B cell (primary cell): ENCODE results near the gene CDKAL1. TPM values are rescaled to one million over a fixed set of nuclear protein-coding genes. Genes with fewer than 3 reads are reported as not detected.

Source experiments
- ATAC-seq: fragments of 200-7000 bp; cut with Tn5 transposase; one replicate; pipeline ENCODE4 v1.10.0; 2021; ENCODE audit warnings: low read depth, mild to moderate bottlenecking, moderate number of reproducible peaks, moderate library complexity
- CTCF ChIA-PET: fragments of 350-600 bp; sonication (Branson Sonifier 250); formaldehyde crosslinking; loops from one replicate; lab custom pipeline; 2021; ENCODE audit warnings: antibody characterized with exemption, inconsistent platforms; lab: Charles Lee
- POLR2A ChIA-PET: fragments of 350-600 bp; sonication (Branson Sonifier 250); formaldehyde crosslinking; loops from one replicate; lab custom pipeline; 2021; ENCODE audit warnings: antibody characterized with exemption; lab: Charles Lee
- DNase-seq: peaks from one replicate; pipeline ENCODE4 v3.0.0; 2013
- H2AFZ ChIP-seq: 2 replicates; pipeline ENCODE4 v1.6.1; 2012; ENCODE audit warnings: mild to moderate bottlenecking, low read depth, low read length; ENCODE audit not compliant: insufficient read depth, poor library complexity, severe bottlenecking
- H3K27ac ChIP-seq, 2 donors: 1 replicate in 1 of 2; 2 replicates in 1 of 2; pipeline ENCODE4 v1.5.1; 2012 to 2013; ENCODE audit warnings: low read length in 2 of 2, mild to moderate bottlenecking in 2 of 2, moderate library complexity in 1 of 2
- H3K27me3 ChIP-seq, 4 experiments: fragments of 200-600 bp in 1 of 4; sonication (generic) in 1 of 4; replicated peaks in 1 of 4; 1 replicate in 2 of 4; 2 replicates in 2 of 4; pipeline versions ENCODE4 v1.6.1 to v1.7.0; 2013 to 2016; ENCODE audit warnings: low read length in 3 of 4, mild to moderate bottlenecking in 2 of 4, mixed read lengths in 1 of 4, moderate library complexity in 1 of 4; ENCODE audit not compliant: insufficient read depth in 4 of 4, control insufficient read depth in 3 of 4; ENCODE audit errors: control extremely low read depth in 1 of 4
- H3K36me3 ChIP-seq, 2 experiments: replicated peaks in 1 of 2; 1 replicate in 1 of 2; 2 replicates in 1 of 2; pipeline versions ENCODE4 v1.6.1 to v1.7.1; 2013; ENCODE audit warnings: low read length in 1 of 2; ENCODE audit not compliant: insufficient read depth in 2 of 2, control insufficient read depth in 1 of 2; ENCODE audit errors: control extremely low read depth in 1 of 2, extremely low read depth in 1 of 2
- H3K4me1 ChIP-seq, 2 donors: fragments of 200-600 bp in 1 of 2; sonication (generic) in 1 of 2; 1 replicate in 1 of 2; 2 replicates in 1 of 2; pipeline versions ENCODE4 v1.5.1 to v1.6.1; 2013 to 2017; ENCODE audit warnings: low read length in 2 of 2; ENCODE audit not compliant: control insufficient read depth in 2 of 2, insufficient read depth in 2 of 2
- H3K4me2 ChIP-seq: replicated peaks from 2 replicates; pipeline ENCODE3; 2012; ENCODE audit warnings: mild to moderate bottlenecking, low read depth, low read length; ENCODE audit not compliant: poor library complexity, severe bottlenecking
- H3K4me3 ChIP-seq, 5 experiments: fragments of 200-600 bp in 1 of 5; sonication (generic) in 1 of 5; 1 replicate in 3 of 5; 2 replicates in 2 of 5; pipeline versions ENCODE4 v1.5.1 to v1.7.0; 2011 to 2016; ENCODE audit warnings: low read length in 4 of 5, mild to moderate bottlenecking in 4 of 5, low read depth in 2 of 5, control low read depth in 1 of 5, moderate library complexity in 1 of 5; ENCODE audit not compliant: insufficient read depth in 1 of 5; ENCODE audit errors: control extremely low read depth in 1 of 5, extremely low read depth in 1 of 5
- H3K79me2 ChIP-seq: fragments of 200-600 bp; sonication (generic); one replicate; pipeline ENCODE4 v1.6.0; 2016; ENCODE audit warnings: low read length; ENCODE audit not compliant: control insufficient read depth, insufficient read depth
- H3K9ac ChIP-seq: fragments of 200-600 bp; sonication (generic); 2 replicates; pipeline ENCODE4 v1.6.1; 2017; ENCODE audit warnings: mild to moderate bottlenecking, low read length, moderate library complexity
- H3K9me3 ChIP-seq, 3 donors: one replicate each; pipeline versions ENCODE4 v1.6.1 to v1.7.1; 2013; ENCODE audit warnings: low read length in 2 of 3; ENCODE audit not compliant: control insufficient read depth in 2 of 3, insufficient read depth in 1 of 3; ENCODE audit errors: control extremely low read depth in 1 of 3
- H4K20me1 ChIP-seq: 2 replicates; pipeline ENCODE4 v1.6.0; 2012; ENCODE audit warnings: mild to moderate bottlenecking, low read length; ENCODE audit not compliant: insufficient read depth, control insufficient read depth, poor library complexity, severe bottlenecking
- H3K27ac Mint-ChIP-seq: one replicate; pipeline ENCODE4 v1.8.0; 2021; ENCODE audit warnings: mixed read lengths
- H3K27me3 Mint-ChIP-seq: one replicate; pipeline ENCODE4 v1.8.0; 2021; ENCODE audit warnings: mixed read lengths
- H3K4me1 Mint-ChIP-seq: one replicate; pipeline ENCODE4 v1.8.0; 2021; ENCODE audit warnings: mixed read lengths
- H3K4me3 Mint-ChIP-seq: one replicate; pipeline ENCODE4 v1.8.0; 2021; ENCODE audit warnings: mixed read lengths
- H3K9me3 Mint-ChIP-seq: one replicate; pipeline ENCODE4 v1.8.0; 2022; ENCODE audit warnings: mixed read lengths; ENCODE audit not compliant: insufficient read depth
- CTCF ChIP-seq: fragments of 200-600 bp; IDR thresholded peaks from one replicate; pipeline ENCODE4 v1.8.0; 2022; ENCODE audit warnings: antibody characterized with exemption, mild to moderate bottlenecking
- EZH2 ChIP-seq: IDR thresholded peaks from 2 replicates; pipeline ENCODE4 v1.6.1; 2012; ENCODE audit warnings: borderline replicate concordance, low read depth, mild to moderate bottlenecking, moderate library complexity, low read length; ENCODE audit not compliant: insufficient read depth, poor library complexity, severe bottlenecking
- WGBS: methylation state at CpG from one replicate; pipeline ENCODE4 v1.1.5; 2013; ENCODE audit warnings: missing lambda C conversion rate; ENCODE audit not compliant: insufficient coverage; 5-methylcytosine and 5-hydroxymethylcytosine counted together
- intact Hi-C: fragments of 100-400 bp; cut with micrococcal nuclease; formaldehyde crosslinking; loops from one replicate; pipeline ENCODE4 v1.10.0; 2022
- polyA plus RNA-seq: library from polyadenylated mRNA; depleted of rRNA; stranded (reverse); fragments of >200 nt; gene quantifications from 2 replicates; pipeline ENCODE4 v1.2.3, GENCODE V29; 2012
- total RNA-seq, 2 donors: library from RNA; stranded (reverse); fragments of 120-200 nt in 1 of 2; gene quantifications; 1 replicate in 1 of 2; 2 replicates in 1 of 2; pipeline versions ENCODE4 v1.2.3 to v1.2.4, GENCODE V29; 2013 to 2022

CDKAL1 gene
- total and polyA plus RNA-seq, 2 donors (not counting 1 experiment from before 2014, with no cell fraction given), result 6.1 to 33.3 TPM

DNA sequence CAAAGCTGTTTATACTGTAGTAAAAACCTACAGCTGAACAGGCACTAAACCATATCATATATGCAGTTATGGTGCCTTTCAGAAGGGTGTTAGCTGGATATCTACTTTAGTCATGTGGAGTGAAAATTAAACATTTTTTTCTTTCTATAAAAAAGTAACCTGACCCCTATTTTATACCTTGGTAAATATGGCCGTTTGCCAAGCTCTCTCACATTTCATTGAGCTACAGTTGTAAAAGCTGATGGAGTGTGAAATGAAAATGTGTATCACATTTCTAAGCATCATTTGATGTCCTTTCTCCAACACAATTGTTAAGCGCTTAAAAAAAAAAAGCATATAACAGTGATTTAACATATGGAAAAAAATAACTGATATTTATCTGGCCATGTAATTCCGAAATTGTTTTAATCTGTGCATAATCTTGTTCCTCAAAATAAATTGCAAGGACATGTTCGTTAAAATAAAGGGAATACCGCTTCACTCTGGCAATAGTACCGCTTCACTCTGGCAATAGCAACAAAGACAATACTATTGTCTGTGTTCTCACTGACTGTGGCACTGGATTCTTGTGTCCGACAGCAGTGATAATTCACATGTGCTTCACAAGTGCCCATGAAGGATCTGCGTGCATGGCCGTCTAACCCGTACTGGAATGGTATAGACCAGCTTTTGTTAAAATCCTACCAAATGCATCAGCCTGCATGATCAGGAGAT lies 667.5 kb downstream of the CDKAL1 start:
- no peaks in the 10 kb centered on the region for H3K27me3 ChIP-seq
- H3K9me3 Mint-ChIP-seq, result peaks cover 3% of the 10 kb centered on the region
- ChIA-PET POLR2A (no interaction called here), CTCF (no interaction called here)
- H3K9me3 ChIP-seq, result no peaks in the 10 kb centered on the region
- WGBS, result 94% methylated on average over 4 of the region's 10 CpGs
- no peak overlapping the region for H3K27ac ChIP-seq
- no peak overlapping the region for H3K27ac Mint-ChIP-seq
- H2AFZ ChIP-seq, result no peak overlapping the region
- H3K27me3 Mint-ChIP-seq, result no peaks in the 10 kb centered on the region
- no peak for TF ChIP-seq CTCF
- no peak for TF ChIP-seq EZH2
- peaks cover 0 to 16% of the 10 kb centered on the region in 2 experiments for H3K36me3 ChIP-seq
- H3K9ac ChIP-seq, result no peak overlapping the region
- H3K4me1 ChIP-seq, result peaks cover 22 to 31% of the 10 kb centered on the region in 2 donors
- intact Hi-C loops, result no loop called here
- H3K4me2 ChIP-seq, result no peak overlapping the region
- peaks cover 28% of the 10 kb centered on the region for H3K4me1 Mint-ChIP-seq
- ATAC-seq (no peak), DNase-seq (no peak)
- no peaks in the 10 kb centered on the region for H3K79me2 ChIP-seq
- no peak overlapping the region for H3K4me3 ChIP-seq
- no peak overlapping the region for H3K4me3 Mint-ChIP-seq
- no peaks in the 10 kb centered on the region for H4K20me1 ChIP-seq

DNA sequence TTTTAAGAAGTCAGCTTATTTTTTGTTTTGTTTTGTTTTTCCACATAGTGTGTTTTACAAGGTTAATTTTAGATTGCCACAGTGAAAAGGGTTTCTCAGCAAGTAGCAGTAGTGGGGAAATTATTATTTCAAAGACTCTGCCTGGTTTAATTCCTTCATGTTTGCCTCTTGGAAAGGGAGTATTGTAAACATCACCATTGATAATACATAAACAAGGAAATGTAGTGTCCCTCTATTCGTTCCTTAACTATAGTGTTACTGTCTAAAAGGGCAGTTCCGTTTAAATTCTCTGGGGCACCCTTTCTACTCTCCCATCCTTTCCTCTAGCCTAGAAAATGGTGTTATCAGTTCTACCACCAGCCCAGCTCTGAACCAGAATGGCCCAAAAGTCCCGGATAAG lies 668.3 kb downstream of the CDKAL1 start:
- Mint-ChIP-seq H3K27ac (no peak overlapping the region), H3K9me3 (peaks cover 3% of the 10 kb centered on the region), H3K4me3 (no peak overlapping the region), H3K4me1 (peaks cover 24% of the 10 kb centered on the region), H3K27me3 (no peaks in the 10 kb centered on the region)
- ATAC-seq, result no peak
- Histone ChIP-seq H3K4me3 (no peak overlapping the region), H3K4me2 (no peak overlapping the region), H2AFZ (no peak overlapping the region), H3K27ac (no peak overlapping the region), H3K27me3 (no peaks in the 10 kb centered on the region), H3K4me1 (peaks cover 22 to 29% of the 10 kb centered on the region in 2 donors), H3K9ac (no peak overlapping the region), H3K36me3 (peaks cover 0 to 16% of the 10 kb centered on the region in 2 experiments), H3K79me2 (no peaks in the 10 kb centered on the region), H4K20me1 (no peaks in the 10 kb centered on the region), H3K9me3 (no peaks in the 10 kb centered on the region)
- ChIA-PET POLR2A (no interaction called here), CTCF (no interaction called here)
- intact Hi-C loops, result no loop called here
- WGBS, result 100% methylated on average over 1 of the region's 3 CpGs
- no peak for DNase-seq
- TF ChIP-seq EZH2 (no peak), CTCF (no peak)
